Activated CD4-positive, alpha-beta T cell treated with anti-CD3 and anti-CD28 coated beads, Interleukin-2, amount 50 U/mL, for 16 hours (primary cell): ENCODE data around the gene EYA4.

Experiments
- DNase-seq: peaks from one replicate; pipeline ENCODE4 v3.0.0-alpha.2; 2020

Gene EYA4

DNA sequence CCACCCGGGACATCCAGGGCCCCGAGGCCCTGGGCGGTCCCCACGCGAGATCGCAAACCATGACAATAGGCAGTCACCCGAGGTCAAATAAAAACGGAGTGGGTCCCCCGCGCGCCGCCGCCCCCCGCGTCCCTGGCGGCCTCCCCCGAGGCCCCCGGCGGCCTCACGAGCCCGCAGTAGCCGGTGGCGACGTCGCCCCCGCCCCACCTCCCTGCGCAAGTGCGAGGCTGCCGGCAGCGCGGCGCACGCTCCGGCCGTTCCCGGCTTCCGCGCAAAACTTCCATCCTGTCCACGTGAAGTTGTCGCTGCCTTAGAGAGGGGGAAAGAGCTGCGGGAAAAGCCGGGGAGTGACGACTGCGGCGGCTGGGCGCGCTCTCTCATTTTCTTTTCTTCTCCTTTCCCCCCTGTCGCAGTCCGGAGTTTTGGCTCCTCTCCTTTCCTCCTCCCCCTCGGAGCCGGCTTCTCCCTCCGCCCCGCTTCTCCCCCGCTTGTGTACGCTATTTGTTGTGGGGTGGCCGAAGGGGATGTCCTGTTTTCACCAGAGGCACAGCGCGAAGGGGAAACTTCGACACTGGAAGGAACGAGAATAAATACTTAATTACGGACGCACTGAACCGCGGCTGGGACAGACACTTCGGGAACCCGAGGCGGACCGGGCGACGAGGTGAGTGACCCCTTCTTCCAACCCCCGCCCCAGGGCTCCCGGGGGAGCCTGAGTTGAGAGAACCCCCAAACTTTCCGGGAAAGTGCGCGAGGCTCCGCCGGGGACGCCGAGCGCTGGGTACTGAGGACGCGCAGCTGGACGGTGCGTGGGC lies at the start of gene EYA4:
TSS of gene EYA4 (plus strand) at position 272 of the 815 bp plus-strand sequence. CDS start 33,424 bp downstream, outside the sequence.
- no peak for DNase-seq

GRCh38 chr6:133193396-133193795 lies 47.8 kb upstream of the EYA4 start:
- no peak for DNase-seq

- DNase-seq, result no peak
These were observed 42.4 kb upstream of the EYA4 start for GRCh38 chr6:133198725-133199124.

- DNase-seq, result no peak
These were observed 39.9 kb upstream of the EYA4 start for GRCh38 chr6:133201231-133201630.

DNA sequence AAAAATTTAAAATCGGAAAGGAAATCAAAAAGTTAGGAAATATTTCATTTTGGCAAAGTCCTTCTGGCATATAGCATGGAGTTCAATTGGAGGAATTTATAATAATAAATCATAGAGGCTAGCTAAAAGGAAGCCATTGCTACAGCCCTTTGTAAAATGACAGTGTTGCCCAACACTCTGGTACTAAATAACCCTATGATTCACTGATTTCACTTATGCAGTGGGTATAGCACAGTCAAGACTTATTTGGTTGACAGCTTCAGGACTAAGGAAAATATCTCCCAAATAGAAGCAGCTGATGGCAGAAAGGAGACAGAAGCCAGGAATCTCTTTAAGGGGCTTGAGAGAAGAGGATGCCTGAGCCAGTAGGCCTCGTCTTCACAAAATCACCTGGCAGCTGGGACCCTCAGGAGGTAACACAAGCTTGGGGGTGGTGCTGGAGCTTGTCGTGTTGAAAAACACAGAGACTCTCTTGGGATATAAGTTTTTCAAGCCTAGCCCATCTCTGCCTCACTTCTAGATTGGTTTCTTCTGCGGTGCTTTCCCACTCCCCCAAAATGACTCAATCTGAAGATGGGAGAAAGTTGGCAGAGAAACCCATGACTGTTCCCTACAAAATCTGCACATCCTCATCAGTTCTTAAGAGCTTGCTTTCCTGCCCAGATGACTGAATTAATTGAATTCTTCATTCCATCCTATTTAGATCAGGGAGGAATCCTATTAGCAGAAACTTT lies 38.4 kb upstream of the EYA4 start:
- DNase-seq, result no peak

DNA sequence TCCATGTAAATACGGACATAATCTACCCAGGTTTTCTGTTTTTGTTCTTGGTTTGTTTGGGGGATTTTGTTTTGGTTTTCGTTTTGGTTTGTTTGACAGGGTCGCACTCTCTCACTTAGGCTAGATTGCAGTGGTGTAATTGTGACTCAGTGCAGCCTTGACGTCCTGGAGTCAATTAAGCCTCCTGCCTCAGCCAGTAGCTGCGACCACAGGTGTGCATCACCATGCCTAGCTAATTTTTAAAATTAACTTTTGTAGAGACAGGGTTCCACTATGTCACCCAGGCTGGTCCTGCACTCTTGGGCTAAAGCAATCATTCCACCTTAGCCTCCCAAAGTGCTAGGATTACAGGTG lies 37.8 kb upstream of the EYA4 start:
- DNase-seq, result no peak

GRCh38 chr6:133205304-133205703 lies 35.9 kb upstream of the EYA4 start:
- DNase-seq, result no peak

DNA sequence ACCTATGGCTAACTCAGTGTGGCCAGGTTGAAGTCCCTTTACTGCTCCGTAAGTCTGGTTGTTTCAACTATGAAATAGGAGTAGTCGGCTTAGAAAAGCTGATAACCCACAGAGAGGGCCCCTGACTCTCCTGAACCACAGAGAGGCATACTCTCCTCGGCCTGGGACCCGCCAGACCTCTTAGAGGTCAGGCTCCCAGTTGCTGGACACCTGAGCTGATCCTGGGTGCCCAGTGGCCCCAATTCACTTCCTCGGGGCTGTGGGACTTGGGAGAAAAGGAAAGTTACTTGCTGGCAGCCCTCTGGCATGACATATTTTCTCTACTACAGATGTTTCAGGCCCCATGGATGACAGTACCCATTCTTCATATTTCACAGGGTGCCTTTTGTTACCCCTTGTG lies 34.2 kb upstream of the EYA4 start:
- DNase-seq, result no peak

GRCh38 chr6:133207754-133208153 lies 33.4 kb upstream of the EYA4 start:
- DNase-seq, result no peak

DNA sequence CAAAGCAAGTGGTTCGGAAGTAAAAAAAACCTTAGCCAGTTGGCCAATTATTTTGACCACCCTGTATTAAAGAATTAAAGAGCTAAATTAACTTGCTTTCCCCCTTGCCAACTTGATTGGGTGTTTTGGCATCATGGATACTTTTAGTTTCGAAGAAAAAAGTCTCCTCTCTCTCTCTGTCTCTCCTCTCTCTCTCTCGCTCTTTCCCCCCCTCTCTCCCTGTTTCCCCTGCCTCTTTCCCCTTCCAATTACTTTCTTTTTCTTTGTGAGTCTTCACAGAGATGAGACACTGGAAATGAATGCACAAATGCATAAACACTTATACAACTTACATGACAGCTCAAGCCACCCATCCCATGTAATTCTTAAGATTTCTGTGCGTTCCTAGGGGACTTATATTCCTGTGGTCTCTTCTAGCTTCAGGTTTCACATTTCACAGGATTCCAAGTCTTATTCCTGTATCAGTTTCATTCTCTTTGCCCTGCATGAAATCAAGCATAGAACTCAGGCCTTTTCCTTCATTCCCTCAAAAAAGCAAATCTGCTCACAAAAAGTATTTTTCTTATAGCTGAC lies 32.9 kb upstream of the EYA4 start:
- no peak for DNase-seq

- DNase-seq, result no peak
These were observed 26.9 kb upstream of the EYA4 start for GRCh38 chr6:133214267-133214666.

- no peak for DNase-seq
These were observed 22.3 kb upstream of the EYA4 start for GRCh38 chr6:133218852-133219251.

- DNase-seq, result no peak
These were observed 17.6 kb upstream of the EYA4 start for GRCh38 chr6:133223452-133224029.

DNA sequence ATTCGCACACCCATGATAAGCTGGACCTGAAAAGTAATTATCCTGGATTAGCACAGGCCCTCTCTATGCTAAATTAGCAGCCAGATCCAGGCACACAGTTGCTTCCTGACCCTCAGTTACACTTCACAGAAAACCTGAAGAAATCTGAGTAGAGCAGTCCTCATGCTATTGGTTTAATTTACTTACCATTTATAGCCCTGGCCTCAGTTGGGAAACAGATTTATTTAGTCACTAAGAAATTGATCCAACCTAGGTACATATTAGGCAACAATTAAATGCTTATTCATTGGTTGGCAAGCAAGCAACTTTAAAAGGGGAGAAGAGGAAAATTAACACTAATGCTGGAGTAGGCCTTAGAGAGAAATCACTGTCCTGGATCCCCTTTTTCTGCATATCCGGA lies 15.6 kb upstream of the EYA4 start:
- DNase-seq, result no peak

GRCh38 chr6:133227344-133227743 lies 13.8 kb upstream of the EYA4 start:
- no peak for DNase-seq

DNA sequence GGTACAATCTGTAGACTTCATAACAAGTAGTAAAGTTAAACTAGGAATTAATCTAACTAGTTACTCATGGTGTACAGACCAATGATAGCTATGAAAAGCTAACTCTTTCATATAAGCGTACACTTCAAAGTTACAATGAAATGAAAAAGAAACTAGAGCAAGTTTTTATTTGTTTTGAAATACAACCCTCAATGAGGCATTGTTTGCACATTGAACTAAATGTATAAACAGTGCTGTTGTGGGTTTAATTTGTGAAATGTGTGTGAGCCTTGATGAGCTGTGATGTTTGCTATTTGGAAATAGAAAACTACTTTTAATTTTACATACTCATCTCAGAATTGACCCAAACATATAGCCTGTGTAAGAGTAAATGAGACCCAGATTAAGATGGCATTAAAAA lies 11.1 kb upstream of the EYA4 start:
- no peak for DNase-seq

GRCh38 chr6:133235221-133235620 lies 5.9 kb upstream of the EYA4 start:
- no peak for DNase-seq

DNA sequence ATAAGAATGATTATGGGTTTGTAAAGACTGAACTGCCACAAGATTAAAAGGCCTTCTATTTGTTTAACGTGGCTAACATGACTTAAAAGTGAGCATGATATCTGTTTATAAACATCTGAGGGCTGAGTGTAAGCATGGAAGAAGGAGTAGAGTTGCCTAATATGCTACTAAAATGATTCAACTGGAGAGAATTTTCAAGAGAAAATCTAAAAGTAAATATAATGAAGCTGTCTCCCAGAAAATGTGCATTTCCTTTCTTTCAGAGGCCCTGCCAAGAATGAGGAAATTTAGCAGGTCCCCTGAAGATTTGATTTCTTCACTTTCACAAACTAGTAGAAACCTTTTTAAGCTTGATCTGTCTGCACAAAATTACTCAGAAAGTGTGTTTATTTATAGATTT lies 4.2 kb upstream of the EYA4 start:
- DNase-seq, result no peak

DNA sequence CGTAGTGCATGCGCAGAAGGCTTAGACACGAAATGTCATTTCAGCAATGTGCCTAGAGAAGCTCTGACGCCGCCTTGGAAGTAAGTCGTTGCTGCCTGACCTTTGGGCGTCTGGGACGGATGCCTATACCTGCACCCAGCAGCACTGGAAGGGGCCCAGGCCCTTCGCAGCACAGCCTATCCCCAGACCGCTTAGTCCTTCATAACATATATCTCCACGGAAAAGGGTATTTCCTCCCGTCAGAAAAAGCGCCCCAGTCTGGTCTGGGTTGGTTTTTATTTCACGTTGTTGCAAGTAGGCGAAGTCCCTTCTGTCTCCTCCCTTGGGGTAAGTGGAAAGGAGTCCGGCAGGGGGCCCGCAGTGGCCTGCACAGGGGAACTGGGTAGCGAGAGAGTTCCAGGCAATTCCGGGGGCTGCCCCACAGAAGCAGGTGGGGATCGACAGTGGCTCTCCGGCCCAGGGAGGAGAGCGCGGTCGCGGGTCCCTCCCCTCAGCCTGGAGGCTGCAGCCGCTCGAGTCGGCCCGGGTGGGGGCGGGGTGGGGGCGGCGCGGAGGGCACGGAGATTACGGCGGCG lies 559 bp upstream of the EYA4 start:
- no peak for DNase-seq

DNA sequence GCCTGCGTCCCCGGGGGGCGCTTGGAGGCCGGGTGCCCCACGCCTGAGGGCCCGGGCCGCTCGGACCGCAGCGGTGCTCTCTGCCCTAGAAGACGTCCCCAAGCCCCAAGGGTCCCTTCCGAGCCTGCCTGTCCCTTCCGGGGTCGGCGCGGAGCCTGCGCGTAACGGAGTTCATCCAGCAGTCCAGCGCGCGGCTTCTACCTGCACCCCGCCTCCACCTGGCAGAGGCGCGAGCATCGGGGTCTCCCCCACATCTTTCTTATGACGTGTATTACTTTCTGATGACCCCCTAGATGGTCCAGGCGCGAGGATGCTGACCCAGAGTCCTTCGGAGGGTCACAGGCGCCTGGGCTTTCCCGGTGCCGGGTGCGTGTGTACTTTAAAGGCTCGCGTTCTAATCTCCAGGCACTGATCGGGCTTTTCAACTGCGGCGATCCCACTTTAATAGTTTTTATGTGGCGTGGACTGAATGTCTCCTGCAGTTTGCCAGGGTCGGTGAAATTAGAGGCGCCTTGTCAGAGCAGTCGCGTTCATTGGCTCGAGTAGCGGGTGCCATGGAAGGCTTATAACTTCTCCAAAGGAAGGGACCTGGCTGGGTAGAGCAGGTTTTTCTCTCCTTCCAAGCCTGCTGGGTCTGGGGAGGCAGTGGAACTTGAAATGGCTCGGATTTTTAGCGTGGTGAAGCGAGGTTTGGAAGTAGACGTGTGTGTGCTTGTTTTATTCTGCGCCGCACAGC lies 912 bp downstream of the EYA4 start:
- DNase-seq, result no peak

DNA sequence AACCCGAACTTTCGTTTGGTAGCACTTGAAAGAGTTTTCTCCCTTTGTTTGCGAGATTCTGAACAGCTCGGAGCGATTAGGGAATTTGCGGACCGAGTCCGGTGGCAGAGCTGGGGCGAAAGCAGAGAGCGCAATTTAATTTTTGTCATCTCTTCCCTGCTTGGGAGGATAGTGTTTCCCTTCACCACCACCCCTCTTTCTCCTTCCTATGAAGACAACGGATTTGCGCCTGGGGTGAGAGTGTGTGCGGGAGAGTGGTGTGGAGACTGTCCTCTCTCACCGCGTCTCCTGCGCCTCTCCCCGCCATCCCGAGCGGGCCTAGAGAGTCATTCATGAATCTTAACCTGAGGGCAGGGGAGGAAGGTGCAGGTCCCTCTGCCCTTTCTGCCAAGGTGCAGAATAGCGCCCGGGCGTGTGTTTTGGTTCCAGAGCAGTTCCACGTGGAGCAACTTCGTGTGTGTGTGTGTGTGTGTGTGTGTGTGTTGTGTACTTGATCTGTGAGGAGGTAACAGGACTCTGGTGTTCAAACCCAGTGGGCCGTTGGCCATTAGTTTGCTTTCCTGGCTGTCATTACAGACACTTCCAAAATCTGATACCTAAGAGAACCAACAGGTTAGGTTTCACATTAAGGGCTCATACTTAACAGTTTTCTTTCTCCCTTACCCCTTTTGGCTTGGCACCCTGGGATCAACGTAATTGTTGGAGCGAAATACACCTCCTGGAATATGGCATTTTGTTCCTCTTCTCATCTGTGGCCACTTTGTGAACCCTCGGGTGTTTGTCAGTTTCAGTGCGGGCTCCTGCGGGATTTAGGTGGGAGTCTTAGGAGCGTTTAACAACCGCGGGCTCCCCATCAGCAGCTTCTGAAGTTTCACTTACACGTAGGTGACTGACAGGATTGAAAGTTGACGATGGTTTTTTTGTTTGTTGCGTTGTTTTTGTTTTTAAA lies 1.8 kb downstream of the EYA4 start:
- no peak for DNase-seq
